NT2/D1 (cell line): ENCODE data around the gene RNF214.

Experiments used
- SUZ12 ChIP-seq: IDR thresholded peaks from 2 replicates; pipeline ENCODE4 v1.6.1; 2011; ENCODE audit not compliant: insufficient read length, insufficient read depth; ENCODE audit errors: extremely low read depth
- YY1 ChIP-seq: IDR thresholded peaks from 2 replicates; pipeline ENCODE4 v1.6.1; 2011; ENCODE audit not compliant: insufficient read length, insufficient read depth

DNA sequence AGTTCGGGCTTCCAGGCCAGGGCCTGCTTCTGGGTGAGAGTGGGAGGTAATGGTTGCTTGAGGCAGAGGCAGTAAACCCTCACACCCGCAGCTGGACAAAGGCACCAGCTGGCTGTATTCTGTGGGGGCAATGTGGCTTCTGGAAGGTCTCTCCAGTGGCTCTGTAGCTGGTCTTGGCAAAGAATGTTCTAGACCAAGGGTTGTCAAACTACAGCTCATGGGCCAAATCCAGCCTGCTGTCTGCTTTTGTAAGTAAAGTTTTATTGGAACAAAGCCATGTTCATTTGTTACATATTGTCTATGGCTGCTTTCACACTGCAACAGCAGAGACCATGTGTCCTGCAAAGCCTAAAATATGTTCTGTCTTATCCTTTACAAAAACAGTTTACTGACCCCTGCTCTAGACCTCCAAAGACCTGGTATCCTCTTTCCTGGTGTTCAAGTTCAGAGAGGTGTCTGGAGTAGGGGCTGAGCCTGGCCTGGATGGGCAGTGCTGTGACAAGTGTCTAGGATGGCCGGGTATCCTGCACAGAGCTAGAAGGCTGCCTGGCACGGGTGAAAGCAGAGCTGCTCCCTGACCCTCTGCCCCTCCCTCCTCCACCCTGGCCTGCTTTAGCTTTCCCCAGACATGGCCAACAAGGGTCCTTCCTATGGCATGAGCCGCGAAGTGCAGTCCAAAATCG, 29.9 kb upstream of the RNF214 start:
- no peak for TF ChIP-seq YY1
- no peak for TF ChIP-seq SUZ12
